Stimulated activated memory B cell treated with anti-CD40 and anti-IgM and Interleukin-4, amounts not matched to agents 10 μg/mL and 1 μg/mL and 100 μg/mL, for 72 hours (primary cell): Measurements from ENCODE around the gene LDLRAD4.

Experiments used
- ATAC-seq: fragments of 150-1000 bp; cut with Tn5 transposase; 2 replicates; pipeline ENCODE4 v1.10.0; 2021
- H3K27ac Mint-ChIP-seq: one replicate; pipeline ENCODE4 v1.8.0; 2022; ENCODE audit warnings: mild to moderate bottlenecking, mixed read lengths
- H3K27me3 Mint-ChIP-seq: one replicate; pipeline ENCODE4 v1.8.0; 2022; ENCODE audit warnings: mixed read lengths
- H3K36me3 Mint-ChIP-seq: one replicate; pipeline ENCODE4 v1.8.0; 2022; ENCODE audit warnings: mixed read lengths
- H3K4me1 Mint-ChIP-seq: one replicate; pipeline ENCODE4 v1.8.0; 2022; ENCODE audit warnings: mixed read lengths
- H3K4me3 Mint-ChIP-seq: one replicate; pipeline ENCODE4 v1.8.0; 2022; ENCODE audit warnings: mild to moderate bottlenecking, moderate library complexity, mixed read lengths
- H3K9me3 Mint-ChIP-seq: one replicate; pipeline ENCODE4 v1.8.0; 2022; ENCODE audit warnings: mixed read lengths

The LDLRAD4 gene

DNA sequence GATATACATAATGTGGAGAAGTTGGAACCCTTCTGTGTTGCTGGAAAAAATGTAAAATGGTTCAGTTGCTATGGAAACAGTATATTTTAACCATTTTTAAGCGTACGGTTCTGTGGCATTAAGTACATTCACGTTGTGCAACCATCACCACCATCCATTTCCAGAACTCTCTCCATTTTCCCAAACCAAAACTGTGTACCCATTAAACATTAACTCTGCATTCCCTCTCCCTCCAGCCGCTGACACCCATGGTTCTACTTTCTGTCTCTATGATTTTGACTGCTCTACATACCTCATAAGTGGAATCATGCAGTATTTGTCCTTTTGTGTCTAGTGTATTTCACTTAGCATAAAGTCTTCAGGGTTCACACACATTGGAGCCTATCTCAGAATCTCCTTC, 67.3 kb downstream of the LDLRAD4 start:
- H3K27me3 Mint-ChIP-seq = peaks cover 32% of the 10 kb centered on the region
- H3K36me3 Mint-ChIP-seq = no peaks in the 10 kb centered on the region
- H3K9me3 Mint-ChIP-seq = no peaks in the 10 kb centered on the region
- ATAC-seq = no peak
- peaks cover 6% of the 10 kb centered on the region for H3K4me1 Mint-ChIP-seq
- H3K27ac Mint-ChIP-seq = no peak overlapping the region
- H3K4me3 Mint-ChIP-seq = no peak overlapping the region

DNA sequence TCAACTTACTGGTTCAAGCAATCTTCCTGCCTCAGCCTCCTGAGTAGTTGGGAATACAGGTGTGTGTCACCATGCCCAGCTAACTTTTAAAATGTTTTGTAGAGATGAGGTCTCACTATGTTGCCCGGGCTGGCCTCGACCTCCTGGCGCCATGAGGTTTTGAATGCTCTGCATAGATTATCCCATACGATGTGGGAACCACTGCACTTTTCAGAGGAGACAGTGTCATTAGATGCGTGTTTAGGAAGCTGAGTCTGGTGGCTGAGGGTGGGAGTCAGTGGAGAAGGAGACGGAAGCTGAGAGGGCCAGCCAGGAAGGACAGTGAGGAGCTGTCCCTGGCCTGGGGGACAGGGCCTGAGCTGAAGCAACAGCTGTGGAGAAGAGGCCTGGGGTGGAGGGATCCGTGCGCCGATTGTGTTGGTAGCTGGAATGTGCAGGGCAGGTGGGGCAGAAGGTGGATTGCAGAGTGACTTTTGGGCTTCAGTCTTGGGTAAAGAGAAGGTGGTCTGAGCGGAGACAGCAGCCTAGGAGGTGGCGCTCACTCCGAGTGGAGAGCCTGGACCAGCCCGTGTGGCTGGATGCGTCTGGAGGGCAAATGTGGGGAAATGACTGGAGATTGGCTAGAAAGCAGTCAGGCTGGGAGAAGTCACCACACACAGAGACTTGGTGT, 68.0 kb downstream of the LDLRAD4 start:
- H3K9me3 Mint-ChIP-seq = no peaks in the 10 kb centered on the region
- ATAC-seq = no peak
- peaks cover 32% of the 10 kb centered on the region for H3K27me3 Mint-ChIP-seq

DNA sequence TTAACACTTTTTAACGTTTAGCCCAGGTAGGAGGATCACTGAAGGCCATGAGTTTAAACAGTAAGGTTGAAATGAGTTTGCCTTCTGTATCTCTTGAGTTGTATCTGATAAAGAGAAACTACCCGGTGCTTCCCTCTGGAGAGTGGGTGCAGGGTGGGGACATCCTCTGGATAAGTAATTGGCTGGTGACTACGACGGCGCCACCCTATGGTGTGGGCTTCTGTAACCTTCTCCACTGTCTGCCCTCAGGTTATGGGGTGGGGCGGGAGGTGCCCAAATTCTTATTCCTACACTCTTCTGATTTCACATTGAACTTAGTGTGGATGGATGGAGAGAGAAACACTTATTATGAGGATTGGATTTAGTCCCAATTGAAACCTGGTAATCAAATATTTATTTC, 68.8 kb downstream of the LDLRAD4 start:
- H3K4me1 Mint-ChIP-seq = peaks cover 6% of the 10 kb centered on the region

More for the DNA sequence above, 68.0 kb downstream of the LDLRAD4 start:
- H3K36me3 Mint-ChIP-seq = no peaks in the 10 kb centered on the region
- H3K4me1 Mint-ChIP-seq = peaks cover 6% of the 10 kb centered on the region
- H3K4me3 Mint-ChIP-seq = no peak overlapping the region
- H3K27ac Mint-ChIP-seq = no peak overlapping the region

DNA sequence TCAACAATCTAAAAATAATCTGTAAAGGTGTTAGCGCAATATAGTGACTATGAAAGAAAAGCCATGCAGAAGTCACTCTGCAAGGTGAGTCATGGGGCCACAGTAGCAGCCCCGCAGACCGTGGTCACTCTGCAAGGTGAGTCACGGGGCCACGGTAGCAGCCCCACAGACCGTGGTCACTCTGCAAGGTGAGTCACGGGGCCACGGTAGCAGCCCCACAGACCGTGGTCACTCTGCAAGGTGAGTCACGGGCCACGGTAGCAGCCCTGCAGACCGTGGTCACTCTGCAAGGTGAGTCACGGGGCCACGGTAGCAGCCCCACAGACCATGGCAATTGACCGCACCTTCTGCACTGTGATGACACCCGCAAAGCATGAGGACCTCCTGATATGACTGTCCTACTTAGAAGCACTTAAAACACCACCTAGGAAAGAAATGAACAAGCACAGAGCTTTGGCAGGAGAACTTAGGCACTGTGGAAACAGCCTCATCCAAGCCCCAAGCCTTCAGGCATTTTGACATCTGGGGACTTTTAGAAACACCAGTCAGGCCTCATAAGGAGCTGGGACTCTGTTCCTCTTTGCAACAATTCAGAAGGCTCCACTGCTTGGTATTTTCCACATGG, 70.1 kb downstream of the LDLRAD4 start:
- peaks cover 6% of the 10 kb centered on the region for H3K4me1 Mint-ChIP-seq
- peaks cover 44% of the 10 kb centered on the region for H3K27me3 Mint-ChIP-seq
- no peaks in the 10 kb centered on the region for H3K36me3 Mint-ChIP-seq
- peak; percentile 58 for ATAC-seq
- H3K9me3 Mint-ChIP-seq = no peaks in the 10 kb centered on the region
- H3K27ac Mint-ChIP-seq = no peak overlapping the region
- no peak overlapping the region for H3K4me3 Mint-ChIP-seq

More for the DNA sequence above, 68.8 kb downstream of the LDLRAD4 start:
- no peak for ATAC-seq
- H3K9me3 Mint-ChIP-seq = no peaks in the 10 kb centered on the region
- no peak overlapping the region for H3K27ac Mint-ChIP-seq
- H3K27me3 Mint-ChIP-seq = peaks cover 40% of the 10 kb centered on the region
- H3K36me3 Mint-ChIP-seq = no peaks in the 10 kb centered on the region
- no peak overlapping the region for H3K4me3 Mint-ChIP-seq

DNA sequence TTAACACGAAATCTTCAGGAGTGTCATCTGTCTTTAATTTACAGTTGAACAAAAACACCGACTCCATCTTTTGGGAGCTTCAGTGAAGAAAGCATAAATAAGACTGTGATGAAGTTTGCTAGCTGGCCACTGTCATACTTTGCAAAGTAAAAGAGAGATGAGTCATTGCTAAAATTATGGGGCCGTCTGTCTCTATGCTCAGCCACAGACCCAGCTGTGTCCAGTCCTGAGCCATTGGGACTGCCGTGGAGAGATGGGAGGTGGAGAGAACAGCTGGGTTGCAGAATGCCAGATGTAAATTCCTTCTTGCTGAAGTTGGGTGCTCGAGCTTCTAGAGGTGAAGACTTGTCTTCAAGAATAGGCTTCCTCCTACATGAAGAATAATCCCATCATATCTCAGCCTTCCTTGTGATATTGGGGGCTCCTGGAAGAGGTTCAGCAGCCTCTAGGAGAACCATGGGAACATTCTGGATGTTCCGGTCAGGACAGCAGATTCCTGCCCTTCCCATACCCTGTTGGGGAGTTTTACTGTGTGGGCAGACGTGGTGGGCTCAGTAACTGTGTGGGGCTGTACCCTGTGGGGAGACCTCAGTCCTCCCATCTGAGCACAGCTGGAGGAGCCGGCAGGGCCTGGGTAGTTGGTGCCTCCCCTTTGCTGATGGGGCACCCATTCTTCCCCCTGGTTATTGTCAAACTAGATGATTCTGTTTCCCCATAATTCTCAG, 71.1 kb downstream of the LDLRAD4 start:
- Mint-ChIP-seq H3K4me1 (peaks cover 5% of the 10 kb centered on the region), H3K27ac (no peak overlapping the region), H3K4me3 (no peak overlapping the region), H3K36me3 (no peaks in the 10 kb centered on the region), H3K9me3 (no peaks in the 10 kb centered on the region), H3K27me3 (peaks cover 41% of the 10 kb centered on the region)
- ATAC-seq = no peak

DNA sequence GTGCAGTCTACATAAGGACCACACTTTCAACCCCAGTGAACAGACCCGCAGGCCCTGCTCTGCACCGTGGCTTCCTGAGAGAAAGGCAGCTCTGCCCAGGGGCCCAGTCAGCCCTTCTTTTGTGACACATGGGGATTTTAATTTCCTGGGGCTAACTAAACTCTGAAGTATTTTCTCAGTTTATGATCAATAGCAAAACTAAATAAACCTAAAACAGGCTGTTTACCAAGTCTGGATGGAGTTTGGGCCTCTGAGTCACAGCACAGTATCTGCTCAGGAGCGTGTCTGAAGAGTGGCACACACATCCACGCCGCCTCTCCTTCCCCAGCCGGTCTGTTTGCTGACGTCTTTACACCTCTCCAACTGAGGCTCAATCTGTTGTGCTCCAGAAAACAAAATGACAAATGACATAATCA, 72.3 kb downstream of the LDLRAD4 start:
- no peaks in the 10 kb centered on the region for H3K9me3 Mint-ChIP-seq
- H3K27ac Mint-ChIP-seq = no peak overlapping the region
- peaks cover 29% of the 10 kb centered on the region for H3K27me3 Mint-ChIP-seq
- H3K4me3 Mint-ChIP-seq = no peak overlapping the region
- ATAC-seq = peak; percentile 49
- no peaks in the 10 kb centered on the region for H3K36me3 Mint-ChIP-seq
- H3K4me1 Mint-ChIP-seq = no peaks in the 10 kb centered on the region

DNA sequence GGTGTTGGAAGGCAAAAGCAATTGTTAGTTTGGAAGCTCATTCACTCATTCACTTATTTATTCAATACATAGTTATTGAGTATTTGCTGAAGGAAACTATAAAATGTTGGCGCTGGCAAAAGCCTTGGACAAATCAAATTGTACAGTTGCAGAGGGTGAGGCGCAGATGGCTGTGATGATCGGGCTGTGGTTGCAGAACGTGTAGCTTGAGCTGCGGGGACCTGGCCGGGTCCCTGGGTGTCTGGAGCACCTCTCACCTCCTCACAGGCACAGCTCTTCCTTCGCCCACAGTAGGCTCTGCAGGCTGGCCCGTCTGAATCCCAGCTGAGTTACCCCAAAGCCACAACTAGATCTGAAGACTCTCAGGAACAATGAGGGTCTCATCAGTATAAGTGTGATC, 72.7 kb downstream of the LDLRAD4 start:
- Mint-ChIP-seq H3K27ac (no peak overlapping the region), H3K4me1 (no peaks in the 10 kb centered on the region)
- ATAC-seq = no peak

DNA sequence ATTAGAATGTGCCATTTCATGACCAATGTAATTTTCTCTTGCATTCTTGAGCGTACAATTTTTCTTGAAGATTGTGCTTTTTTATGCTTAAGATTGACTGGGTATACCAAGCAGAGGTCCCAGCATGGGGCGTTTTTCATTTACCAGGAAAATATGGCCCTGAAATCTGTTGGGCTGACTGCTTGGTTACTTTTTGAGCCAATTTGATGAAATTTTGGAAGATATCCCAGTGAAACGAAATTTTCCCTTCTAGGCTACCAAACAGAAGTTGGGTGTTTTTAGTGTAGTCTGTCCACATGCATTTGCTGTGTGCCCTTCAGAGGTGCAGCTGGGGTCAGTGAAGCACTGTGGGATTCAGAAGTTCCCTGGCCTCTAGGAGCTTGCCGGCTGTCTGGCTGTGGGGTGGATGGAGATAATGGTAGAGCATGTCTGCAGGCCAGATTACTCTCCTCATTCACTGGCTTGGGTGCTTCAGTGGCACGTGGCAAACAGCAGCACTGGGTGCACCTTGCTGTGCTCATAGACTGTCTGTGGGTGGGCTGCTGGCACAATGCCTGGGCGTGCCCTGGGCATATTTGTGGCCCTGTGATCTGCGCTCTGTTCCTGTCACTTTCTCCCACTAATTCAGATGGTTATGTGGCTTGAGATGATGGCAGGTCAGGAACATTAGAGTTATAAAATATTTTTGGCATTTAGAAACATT, 73.3 kb downstream of the LDLRAD4 start:
- ATAC-seq = no peak
- Mint-ChIP-seq H3K4me1 (no peaks in the 10 kb centered on the region), H3K27ac (no peak overlapping the region), H3K27me3 (peaks cover 18% of the 10 kb centered on the region), H3K9me3 (no peaks in the 10 kb centered on the region), H3K36me3 (no peaks in the 10 kb centered on the region), H3K4me3 (no peak overlapping the region)

More for the DNA sequence above, 72.7 kb downstream of the LDLRAD4 start:
- H3K4me3 Mint-ChIP-seq = no peak overlapping the region
- no peaks in the 10 kb centered on the region for H3K9me3 Mint-ChIP-seq
- no peaks in the 10 kb centered on the region for H3K36me3 Mint-ChIP-seq
- H3K27me3 Mint-ChIP-seq = peaks cover 24% of the 10 kb centered on the region

DNA sequence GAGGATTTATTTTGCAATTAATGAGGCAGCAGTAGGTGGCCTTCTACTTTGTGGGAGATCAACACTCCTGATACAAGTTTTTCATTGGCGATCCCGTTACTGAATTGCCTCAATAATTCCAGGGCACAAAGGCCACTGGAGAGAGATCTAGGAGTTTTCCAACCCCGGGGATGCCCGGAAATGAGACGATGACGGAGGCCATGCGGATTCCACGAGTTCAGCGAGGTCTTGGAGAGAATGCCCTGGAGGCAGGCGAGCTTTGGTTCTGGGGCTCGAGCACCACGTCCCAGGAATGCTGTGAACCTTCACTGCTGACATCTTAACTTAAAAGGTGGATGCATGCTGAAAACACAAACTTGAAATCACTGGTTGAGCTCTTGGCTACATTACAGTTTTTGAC, 74.2 kb downstream of the LDLRAD4 start:
- no peak for ATAC-seq
- H3K9me3 Mint-ChIP-seq = no peaks in the 10 kb centered on the region
- no peak overlapping the region for H3K4me3 Mint-ChIP-seq
- H3K27me3 Mint-ChIP-seq = peaks cover 12% of the 10 kb centered on the region
- no peaks in the 10 kb centered on the region for H3K36me3 Mint-ChIP-seq
- no peak overlapping the region for H3K27ac Mint-ChIP-seq
- H3K4me1 Mint-ChIP-seq = no peaks in the 10 kb centered on the region

DNA sequence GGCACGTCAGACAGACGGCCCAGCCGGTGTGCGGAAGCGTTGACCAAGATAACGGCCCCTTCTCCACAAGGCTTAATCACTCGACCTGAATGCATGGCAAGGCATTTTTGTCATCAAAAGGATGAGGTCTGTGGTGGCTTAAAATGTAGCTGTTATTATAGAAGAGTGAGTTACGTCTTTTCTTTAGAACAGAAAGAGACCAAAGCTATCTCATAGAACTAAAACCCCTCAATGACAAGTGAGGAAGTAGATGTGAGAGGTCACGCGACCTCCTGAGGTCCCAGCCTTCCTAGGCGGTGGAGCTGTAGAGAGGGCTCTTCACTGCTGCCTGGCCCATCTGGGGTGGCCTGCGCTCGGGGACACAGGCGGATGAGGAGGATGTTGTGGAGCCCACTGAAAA, 75.7 kb downstream of the LDLRAD4 start:
- no peaks in the 10 kb centered on the region for H3K4me1 Mint-ChIP-seq
- H3K36me3 Mint-ChIP-seq = no peaks in the 10 kb centered on the region
- H3K27me3 Mint-ChIP-seq = peaks cover 13% of the 10 kb centered on the region

DNA sequence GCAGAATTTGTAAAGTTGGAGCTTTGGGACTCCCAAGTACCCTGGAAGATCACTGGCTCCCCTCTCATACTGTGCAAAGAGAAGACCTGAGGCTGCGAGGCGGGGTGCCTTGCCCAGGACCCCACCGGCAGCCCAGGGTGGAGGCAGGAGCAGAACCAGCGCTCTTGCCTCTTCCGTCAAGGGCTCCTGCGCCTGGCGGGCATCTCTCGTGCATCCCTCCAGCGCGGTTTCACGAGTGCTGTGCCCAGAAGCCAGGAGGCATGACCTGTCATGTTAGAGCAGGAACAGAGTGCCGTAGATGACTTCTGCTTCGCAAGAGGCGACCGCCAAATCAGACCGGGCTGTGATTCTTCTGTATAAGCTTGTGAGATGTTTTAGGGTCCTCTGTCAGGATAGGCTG, 77.3 kb downstream of the LDLRAD4 start:
- no peaks in the 10 kb centered on the region for H3K36me3 Mint-ChIP-seq
- no peak for ATAC-seq
- H3K27me3 Mint-ChIP-seq = peaks cover 29% of the 10 kb centered on the region
- H3K9me3 Mint-ChIP-seq = peaks cover 5% of the 10 kb centered on the region
- H3K4me3 Mint-ChIP-seq = no peak overlapping the region
- no peak overlapping the region for H3K27ac Mint-ChIP-seq
- H3K4me1 Mint-ChIP-seq = no peaks in the 10 kb centered on the region

More for the DNA sequence above, 75.7 kb downstream of the LDLRAD4 start:
- Mint-ChIP-seq H3K4me3 (no peak overlapping the region), H3K9me3 (peaks cover 5% of the 10 kb centered on the region), H3K27ac (no peak overlapping the region)
- ATAC-seq = no peak

DNA sequence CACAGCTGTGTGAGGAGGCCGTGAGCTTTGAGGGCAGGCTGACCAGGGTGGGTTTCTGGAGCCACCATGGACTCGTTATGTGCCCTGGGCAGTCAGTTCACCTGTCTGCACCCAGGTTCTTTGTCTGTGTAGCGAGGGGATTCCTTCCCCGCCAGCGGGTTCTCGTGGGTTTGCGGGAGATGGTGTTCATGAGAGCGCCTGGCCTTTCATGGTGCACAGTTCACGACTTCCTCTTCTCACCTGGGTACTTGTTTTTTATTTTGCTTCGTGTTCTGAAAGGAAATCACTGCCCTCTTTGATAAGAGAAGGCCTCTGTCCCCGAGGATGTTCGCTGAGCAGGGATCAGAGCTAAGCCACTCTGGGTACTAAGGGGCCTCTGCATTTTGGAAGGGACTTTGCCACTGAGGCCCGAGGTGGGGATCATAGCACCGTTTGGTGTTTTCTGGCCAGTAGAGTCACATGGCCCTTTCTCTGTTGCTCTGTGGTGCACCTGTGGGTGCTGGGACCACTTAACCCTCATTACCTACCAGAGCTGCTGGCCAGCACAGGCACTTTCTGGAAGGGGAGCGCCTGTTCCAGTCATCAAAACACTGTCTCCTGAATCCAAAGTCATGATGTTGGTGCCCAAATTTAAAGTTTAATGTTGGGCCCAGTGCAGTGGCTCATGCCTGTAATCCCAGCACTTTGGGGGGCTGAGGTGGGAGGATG, 78.5 kb downstream of the LDLRAD4 start:
- H3K4me1 Mint-ChIP-seq = no peaks in the 10 kb centered on the region
- H3K36me3 Mint-ChIP-seq = no peaks in the 10 kb centered on the region
- no peak overlapping the region for H3K4me3 Mint-ChIP-seq
- no peak for ATAC-seq
- no peak overlapping the region for H3K27ac Mint-ChIP-seq
- peaks cover 32% of the 10 kb centered on the region for H3K27me3 Mint-ChIP-seq
- H3K9me3 Mint-ChIP-seq = peaks cover 5% of the 10 kb centered on the region

DNA sequence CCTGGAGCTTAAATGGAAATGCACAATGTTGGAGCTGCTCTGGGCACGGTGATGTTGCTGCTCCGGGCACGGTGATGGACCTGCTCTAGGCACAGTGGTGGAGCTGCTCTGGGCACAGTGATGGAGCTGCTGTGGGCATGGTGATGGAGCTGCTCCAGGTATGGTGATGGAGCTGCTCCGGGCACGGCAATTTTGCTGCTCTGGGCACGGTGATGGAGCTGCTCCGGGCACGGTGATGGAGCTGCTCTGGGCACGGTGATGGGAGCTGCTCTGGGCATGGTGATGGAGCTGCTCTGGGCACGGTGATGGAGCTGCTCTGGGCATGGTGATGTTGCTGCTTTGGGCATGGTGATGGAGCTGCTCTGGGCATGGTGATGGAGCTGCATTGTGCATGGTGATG, 79.7 kb downstream of the LDLRAD4 start:
- Mint-ChIP-seq H3K27ac (no peak overlapping the region), H3K9me3 (peaks cover 5% of the 10 kb centered on the region), H3K4me3 (no peak overlapping the region), H3K36me3 (no peaks in the 10 kb centered on the region), H3K27me3 (peaks cover 37% of the 10 kb centered on the region), H3K4me1 (peaks cover 11% of the 10 kb centered on the region)
- ATAC-seq = no peak

DNA sequence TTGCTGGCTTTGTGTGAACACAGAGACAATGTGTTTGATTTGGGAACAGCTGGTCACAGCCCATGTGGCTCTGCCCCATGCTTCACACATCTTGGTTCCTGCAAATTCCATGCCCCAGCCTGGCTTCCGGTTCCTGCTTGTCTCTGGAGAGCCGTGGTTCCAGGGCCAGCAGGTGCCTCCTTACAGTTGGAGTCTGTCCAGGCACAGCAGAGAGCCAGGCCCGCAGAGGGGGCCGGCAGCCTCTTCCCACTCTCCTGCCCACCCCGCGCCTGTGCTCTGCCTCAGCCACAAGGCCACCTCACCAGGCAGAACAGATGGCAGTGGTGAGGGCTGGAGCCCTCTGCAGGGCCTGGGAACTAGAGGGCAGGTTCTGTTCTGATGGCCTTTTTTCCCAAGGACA, 81.5 kb downstream of the LDLRAD4 start:
- no peak for ATAC-seq
- H3K36me3 Mint-ChIP-seq = no peaks in the 10 kb centered on the region
- peaks cover 51% of the 10 kb centered on the region for H3K27me3 Mint-ChIP-seq
- H3K4me1 Mint-ChIP-seq = peaks cover 15% of the 10 kb centered on the region
- no peak overlapping the region for H3K27ac Mint-ChIP-seq
- H3K4me3 Mint-ChIP-seq = no peak overlapping the region
- H3K9me3 Mint-ChIP-seq = peaks cover 5% of the 10 kb centered on the region

DNA sequence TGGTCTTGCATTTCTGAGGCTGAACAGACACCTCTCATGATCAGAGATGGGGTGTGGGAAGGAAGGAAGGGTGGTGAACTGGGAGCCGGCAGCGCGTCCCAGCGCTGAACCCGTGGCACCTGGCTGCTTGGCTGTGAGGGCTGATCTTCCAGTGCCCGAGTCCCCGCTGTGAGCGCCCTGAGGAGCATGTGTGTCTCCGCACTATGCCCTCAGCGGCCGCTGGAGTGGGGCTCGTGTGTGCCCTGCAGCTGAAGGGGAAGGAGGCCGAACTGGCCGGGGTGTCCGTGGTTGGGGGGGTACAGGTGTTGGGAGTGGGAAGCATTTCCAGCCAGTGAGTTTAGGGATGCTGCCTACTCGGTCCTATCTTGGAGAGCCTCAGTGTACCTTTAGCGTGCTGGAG, 82.2 kb downstream of the LDLRAD4 start:
- H3K27ac Mint-ChIP-seq = no peak overlapping the region
- H3K9me3 Mint-ChIP-seq = peaks cover 5% of the 10 kb centered on the region

More for the DNA sequence above, 82.2 kb downstream of the LDLRAD4 start:
- Mint-ChIP-seq H3K27me3 (peaks cover 56% of the 10 kb centered on the region), H3K36me3 (no peaks in the 10 kb centered on the region), H3K4me1 (peaks cover 15% of the 10 kb centered on the region), H3K4me3 (no peak overlapping the region)
- no peak for ATAC-seq
